Mesothelial cell of epicardium (in vitro differentiated cells): ENCODE measurements around the gene SLC25A22. TPM values are rescaled to one million over a fixed set of nuclear protein-coding genes. Genes with fewer than 3 reads are reported as not detected.

Experiments
- DNase-seq, 2 experiments: peaks; one replicate each; pipeline ENCODE4 v3.0.0; 2021; ENCODE audit warnings: low spot score in 2 of 2; ENCODE audit not compliant: unreplicated experiment in 2 of 2
- H3K27ac Mint-ChIP-seq: 2 replicates; pipeline ENCODE4 v1.8.0; 2021; ENCODE audit warnings: mixed read lengths
- H3K27me3 Mint-ChIP-seq: 2 replicates; pipeline ENCODE4 v1.8.0; 2021; ENCODE audit warnings: low read depth, mixed read lengths
- H3K36me3 Mint-ChIP-seq: 2 replicates; pipeline ENCODE4 v1.8.0; 2021; ENCODE audit warnings: mixed read lengths
- H3K4me1 Mint-ChIP-seq: 2 replicates; pipeline ENCODE4 v1.8.0; 2021; ENCODE audit warnings: mixed read lengths
- H3K4me3 Mint-ChIP-seq: 2 replicates; pipeline ENCODE4 v1.8.0; 2021; ENCODE audit warnings: mild to moderate bottlenecking, moderate library complexity, mixed read lengths
- H3K9me3 Mint-ChIP-seq: 2 replicates; pipeline ENCODE4 v1.8.0; 2021; ENCODE audit warnings: mixed read lengths
- total RNA-seq: library from RNA; stranded (reverse); gene quantifications from 3 replicates; pipeline ENCODE4 v1.2.1, GENCODE V29; 2021
- TF ChIP-seq, protein P1 (sequence below): fragments of 200-600 bp; sonication (generic); IDR thresholded peaks from one replicate; pipeline ENCODE4 v1.5.0; 2021; ENCODE audit warnings: antibody characterized with exemption; ENCODE audit not compliant: unreplicated experiment

Gene SLC25A22
- total RNA-seq, 1 donor from 2014 or later = 34.3 TPM

DNA sequence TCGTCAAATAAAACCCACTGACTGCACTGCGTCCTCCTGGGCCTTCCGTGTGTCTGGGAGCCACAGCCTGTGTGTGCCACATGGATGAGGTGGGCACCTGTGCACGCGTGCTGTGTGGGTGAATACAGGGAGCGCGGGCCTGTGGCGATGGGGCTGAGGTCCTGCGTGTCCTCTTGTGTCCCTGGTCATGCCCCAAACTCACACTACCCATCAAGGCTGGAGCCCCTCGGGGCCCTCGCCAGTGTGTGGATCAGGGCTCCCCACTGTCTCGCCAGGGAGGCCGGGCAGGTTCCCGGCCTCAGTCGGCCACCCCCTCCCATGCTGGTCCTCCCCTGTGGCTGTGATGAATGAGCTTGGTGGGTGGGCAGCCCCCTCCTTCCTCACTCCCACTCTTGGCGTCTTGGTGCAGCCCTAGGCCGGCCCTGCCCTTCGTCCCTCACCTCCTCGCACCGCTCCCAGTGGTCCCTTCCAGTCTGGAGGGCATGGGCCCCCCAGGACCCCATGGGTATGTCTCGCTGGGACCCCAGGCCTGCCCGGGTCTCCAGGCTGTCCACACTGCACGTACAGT, 34.0 kb upstream of the SLC25A22 start:
- Mint-ChIP-seq H3K9me3 (no peaks in the 10 kb centered on the region), H3K4me3 (peak overlapping the region; percentile 58), H3K27me3 (peaks cover 46% of the 10 kb centered on the region), H3K27ac (no peak overlapping the region), H3K36me3 (no peaks in the 10 kb centered on the region), H3K4me1 (peaks cover 43% of the 10 kb centered on the region)
- DNase-seq = no peak
- TF ChIP-seq, protein P1, sequence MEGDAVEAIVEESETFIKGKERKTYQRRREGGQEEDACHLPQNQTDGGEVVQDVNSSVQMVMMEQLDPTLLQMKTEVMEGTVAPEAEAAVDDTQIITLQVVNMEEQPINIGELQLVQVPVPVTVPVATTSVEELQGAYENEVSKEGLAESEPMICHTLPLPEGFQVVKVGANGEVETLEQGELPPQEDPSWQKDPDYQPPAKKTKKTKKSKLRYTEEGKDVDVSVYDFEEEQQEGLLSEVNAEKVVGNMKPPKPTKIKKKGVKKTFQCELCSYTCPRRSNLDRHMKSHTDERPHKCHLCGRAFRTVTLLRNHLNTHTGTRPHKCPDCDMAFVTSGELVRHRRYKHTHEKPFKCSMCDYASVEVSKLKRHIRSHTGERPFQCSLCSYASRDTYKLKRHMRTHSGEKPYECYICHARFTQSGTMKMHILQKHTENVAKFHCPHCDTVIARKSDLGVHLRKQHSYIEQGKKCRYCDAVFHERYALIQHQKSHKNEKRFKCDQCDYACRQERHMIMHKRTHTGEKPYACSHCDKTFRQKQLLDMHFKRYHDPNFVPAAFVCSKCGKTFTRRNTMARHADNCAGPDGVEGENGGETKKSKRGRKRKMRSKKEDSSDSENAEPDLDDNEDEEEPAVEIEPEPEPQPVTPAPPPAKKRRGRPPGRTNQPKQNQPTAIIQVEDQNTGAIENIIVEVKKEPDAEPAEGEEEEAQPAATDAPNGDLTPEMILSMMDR = no peak

DNA sequence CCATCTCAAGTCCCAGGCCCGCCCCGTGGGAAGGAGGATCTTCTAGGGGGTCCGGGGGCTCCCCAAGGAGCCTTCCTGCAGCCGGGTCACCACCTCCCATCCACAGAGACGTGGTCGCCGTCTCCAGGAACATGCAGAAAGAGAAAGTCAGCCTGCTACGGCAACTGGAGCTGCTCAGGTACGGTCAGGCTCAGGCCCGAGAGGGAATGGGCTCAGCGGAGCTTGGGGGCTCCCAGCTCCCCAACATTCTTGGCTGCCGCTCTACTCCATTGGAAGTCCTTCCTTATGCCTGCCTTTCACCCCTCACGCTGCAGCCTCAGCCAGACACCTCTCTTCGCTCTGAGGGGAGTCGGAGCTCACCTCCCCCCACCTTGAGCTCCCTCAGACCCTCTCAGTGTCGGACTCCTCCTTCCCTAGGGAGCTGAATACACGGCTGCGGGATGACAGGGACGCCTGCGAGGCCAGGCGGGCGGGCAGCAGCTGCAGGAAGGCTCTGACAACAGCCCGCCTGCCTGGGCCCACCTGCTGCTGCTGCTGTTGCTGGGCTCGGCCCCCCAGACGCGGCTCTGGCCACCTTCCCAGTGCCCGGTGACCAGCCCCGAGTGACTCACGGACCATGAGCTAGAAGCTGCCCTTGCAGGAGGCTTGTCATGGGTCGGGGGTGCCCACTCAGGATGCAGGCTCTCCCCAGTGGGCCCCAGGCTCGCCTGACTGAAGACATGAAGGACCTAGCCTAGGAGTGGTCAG, 33.2 kb upstream of the SLC25A22 start:
- TF ChIP-seq, protein P1 = no peak
- H3K4me1 Mint-ChIP-seq = peaks cover 43% of the 10 kb centered on the region
- H3K27ac Mint-ChIP-seq = no peak overlapping the region
- no peak for DNase-seq
- H3K36me3 Mint-ChIP-seq = no peaks in the 10 kb centered on the region
- H3K9me3 Mint-ChIP-seq = no peaks in the 10 kb centered on the region
- H3K27me3 Mint-ChIP-seq = peaks cover 51% of the 10 kb centered on the region
- peak overlapping the region; percentile 58 for H3K4me3 Mint-ChIP-seq

DNA sequence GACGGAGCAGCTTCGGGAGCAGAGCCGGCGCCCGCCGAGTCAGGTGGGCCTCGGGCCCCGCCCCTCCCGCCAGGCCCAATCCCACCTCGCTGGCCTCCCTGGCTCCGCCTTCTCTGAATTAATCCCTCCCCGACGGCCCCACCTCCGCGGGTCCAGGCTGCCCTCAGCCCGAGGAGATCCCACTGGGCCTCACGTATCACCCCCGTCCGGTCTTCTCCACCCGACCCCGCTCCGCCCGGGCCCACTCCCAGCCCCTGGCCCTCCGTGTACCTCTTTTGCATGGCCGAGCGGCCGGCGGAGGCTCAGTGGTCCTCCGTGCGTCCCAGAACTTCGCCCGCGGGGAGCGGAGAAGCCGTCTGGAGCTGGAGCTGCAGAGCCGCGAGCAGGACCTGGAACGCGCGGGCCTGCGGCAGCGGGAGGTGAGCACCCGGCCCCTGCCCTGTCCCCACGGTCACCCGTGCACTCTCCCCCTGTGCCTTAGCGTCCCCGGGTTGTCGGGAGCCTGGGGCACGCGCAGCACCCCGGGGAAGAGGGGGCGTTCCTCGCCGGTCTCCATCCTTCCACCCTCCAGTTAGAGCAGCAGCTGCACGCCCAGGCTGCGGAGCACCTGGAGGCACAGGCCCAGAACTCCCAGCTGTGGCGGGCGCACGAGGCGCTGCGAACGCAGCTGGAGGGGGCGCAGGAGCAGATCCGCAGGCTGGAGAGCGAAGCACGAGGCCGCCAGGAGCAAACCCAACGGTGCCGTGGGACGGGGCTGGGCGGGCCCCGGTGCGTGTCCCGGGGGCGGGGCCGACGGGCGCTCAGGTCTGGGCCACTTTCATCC, 32.4 kb upstream of the SLC25A22 start:
- peaks cover 51% of the 10 kb centered on the region for H3K27me3 Mint-ChIP-seq
- H3K9me3 Mint-ChIP-seq = no peaks in the 10 kb centered on the region
- H3K36me3 Mint-ChIP-seq = no peaks in the 10 kb centered on the region
- peaks cover 43% of the 10 kb centered on the region for H3K4me1 Mint-ChIP-seq
- H3K4me3 Mint-ChIP-seq = peak overlapping the region; percentile 50
- DNase-seq = peak in 1 of 2 experiments; percentile 86
- no peak overlapping the region for H3K27ac Mint-ChIP-seq
- TF ChIP-seq, protein P1 = no peak

DNA sequence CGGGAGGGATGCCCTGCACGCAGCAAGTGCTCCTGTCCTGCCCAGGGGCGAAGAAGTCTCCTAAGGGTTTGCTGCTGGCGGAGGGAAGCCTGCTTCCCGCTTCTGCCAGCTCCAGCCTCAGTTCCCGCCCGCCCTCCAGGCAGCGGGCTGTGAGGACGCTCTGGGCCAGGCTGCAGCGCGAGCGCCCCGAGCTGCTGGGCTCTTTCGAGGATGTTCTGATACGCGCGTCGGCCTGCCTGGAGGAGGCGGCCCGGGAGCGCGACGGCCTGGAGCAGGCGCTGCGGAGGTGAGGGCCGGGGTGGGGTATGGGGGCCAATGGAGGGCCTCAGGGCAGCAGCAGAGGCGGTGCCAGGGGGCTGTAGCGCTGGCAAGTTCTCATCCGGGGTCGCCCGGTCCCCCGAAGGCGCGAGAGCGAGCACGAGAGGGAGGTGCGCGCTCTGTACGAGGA, 31.8 kb upstream of the SLC25A22 start:
- TF ChIP-seq, protein P1 = no peak
- no peaks in the 10 kb centered on the region for H3K9me3 Mint-ChIP-seq
- peak overlapping the region; percentile 50 for H3K4me3 Mint-ChIP-seq
- DNase-seq = no peak
- H3K4me1 Mint-ChIP-seq = peaks cover 43% of the 10 kb centered on the region
- H3K27ac Mint-ChIP-seq = no peak overlapping the region
- peaks cover 51% of the 10 kb centered on the region for H3K27me3 Mint-ChIP-seq
- peaks cover 3% of the 10 kb centered on the region for H3K36me3 Mint-ChIP-seq

DNA sequence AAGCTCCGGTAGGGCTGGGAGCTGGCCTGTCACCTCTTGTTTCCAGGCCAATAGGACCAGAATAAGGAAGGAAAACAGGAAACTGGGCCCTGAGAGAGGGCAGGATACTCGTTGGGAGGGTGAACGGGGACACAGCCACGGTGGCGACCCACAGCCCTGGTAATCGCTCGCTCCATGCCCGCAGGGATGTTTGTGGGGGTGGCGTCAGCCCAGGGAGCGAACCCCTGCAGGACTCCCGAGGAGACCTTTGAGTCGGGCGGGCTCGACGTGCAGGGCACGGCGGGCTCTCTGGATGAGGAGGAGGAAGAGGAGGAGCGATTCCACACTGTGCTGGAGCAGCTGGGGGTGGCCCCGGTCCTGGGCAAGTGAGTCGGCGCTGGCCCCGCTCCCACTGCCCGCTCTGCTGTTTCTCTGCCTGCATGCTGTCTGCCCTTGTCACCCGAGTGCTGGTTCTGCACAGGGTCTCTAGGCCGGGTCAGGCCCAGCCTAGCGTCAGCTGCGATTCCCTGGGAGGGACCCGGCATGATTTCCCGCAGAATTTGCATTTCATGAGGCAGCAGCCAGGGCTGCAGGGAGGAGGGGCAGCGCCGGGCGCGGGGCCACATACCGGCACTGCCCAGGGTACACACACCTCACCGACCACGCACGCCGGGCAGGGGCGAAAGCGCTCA, 31.2 kb upstream of the SLC25A22 start:
- no peaks in the 10 kb centered on the region for H3K9me3 Mint-ChIP-seq
- H3K4me3 Mint-ChIP-seq = peak overlapping the region; percentile 50
- DNase-seq = no peak
- H3K27me3 Mint-ChIP-seq = peaks cover 51% of the 10 kb centered on the region
- H3K36me3 Mint-ChIP-seq = peaks cover 5% of the 10 kb centered on the region
- no peak overlapping the region for H3K27ac Mint-ChIP-seq
- TF ChIP-seq, protein P1 = no peak
- H3K4me1 Mint-ChIP-seq = peaks cover 43% of the 10 kb centered on the region
